Measurements from ENCODE around the gene MCTP2. TPM values are rescaled to one million over a fixed set of nuclear protein-coding genes. Genes with fewer than 3 reads are reported as not detected.

The MCTP2 gene
- total RNA-seq, 1 experiment from 2014 or later, result 0.15 TPM

GRCh38 chr15:94398001-94398400 is 166.6 kb downstream of the MCTP2 start:
- H3K4me1 ChIP-seq (ENCODE audit: control insufficient read depth, insufficient read depth, low read length), result no peaks in the 10 kb centered on the region
- no peak overlapping the region for H3K4me3 ChIP-seq (ENCODE audit: low read depth in 2 of 2, low read length in 2 of 2)
- H3K9me3 ChIP-seq (ENCODE audit: control insufficient read depth, insufficient read depth, low read depth, low read length), result no peaks in the 10 kb centered on the region
- CTCF ChIA-PET, result no interaction called here
- ATAC-seq (no peak), DNase-seq (ENCODE audit: low read depth, low spot score) (no peak)
- intact Hi-C loops (cut with micrococcal nuclease; ENCODE audit: unreplicated experiment) (no loop called here), in situ Hi-C loops (cut with HindIII; ENCODE audit: low pct_unique_long_range_greater_than_20kb, low sequenced_read_pairs) (no loop called here)
- H3K27ac ChIP-seq (ENCODE audit: low read length), result no peak overlapping the region
- TF ChIP-seq SIN3A (IDR thresholded peaks at IDR 0.05; ENCODE audit: borderline replicate concordance, insufficient read depth, low read depth, low read length), result no peak
- TF ChIP-seq TCF7L2 (IDR thresholded peaks at IDR 0.05; ENCODE audit: low read depth, low read length), result no peak
- no peak for TF ChIP-seq CTCF (IDR thresholded peaks at IDR 0.05)
- no peak for TF ChIP-seq POLR2AphosphoS5 (IDR thresholded peaks at IDR 0.05; ENCODE audit: low read depth, low read length)
- no peak for TF ChIP-seq REST (IDR thresholded peaks at IDR 0.05; ENCODE audit: insufficient read depth in 1 of 2, low read depth in 2 of 2, low read length in 1 of 2)
- POLR2A ChIA-PET, result no interaction called here
- H3K36me3 ChIP-seq (ENCODE audit: control insufficient read depth, insufficient read depth, low read length), result no peaks in the 10 kb centered on the region
- no TSS peak for BruUV-seq (replicated peaks)
- H3K27me3 ChIP-seq (ENCODE audit: control insufficient read depth, insufficient read depth, low read length), result no peaks in the 10 kb centered on the region

- Histone ChIP-seq H3K36me3 (ENCODE audit: control insufficient read depth, insufficient read depth, low read length) (no peaks in the 10 kb centered on the region), H3K4me3 (ENCODE audit: low read depth in 2 of 2, low read length in 2 of 2) (no peak overlapping the region), H3K27ac (ENCODE audit: low read length) (no peak overlapping the region), H3K4me1 (ENCODE audit: control insufficient read depth, insufficient read depth, low read length) (no peaks in the 10 kb centered on the region), H3K9me3 (ENCODE audit: control insufficient read depth, insufficient read depth, low read depth, low read length) (no peaks in the 10 kb centered on the region), H3K27me3 (ENCODE audit: control insufficient read depth, insufficient read depth, low read length) (no peaks in the 10 kb centered on the region)
- CTCF ChIA-PET, result no interaction called here
- no peak for DNase-seq (ENCODE audit: low read depth, low spot score)
- ATAC-seq, result no peak
- BruUV-seq (replicated peaks), result no TSS peak
- intact Hi-C loops (cut with micrococcal nuclease; ENCODE audit: unreplicated experiment), result no loop called here
- in situ Hi-C loops (cut with HindIII; ENCODE audit: low pct_unique_long_range_greater_than_20kb, low sequenced_read_pairs), result no loop called here
- no peak for TF ChIP-seq POLR2AphosphoS5 (IDR thresholded peaks at IDR 0.05; ENCODE audit: low read depth, low read length)
- POLR2A ChIA-PET, result no interaction called here
Observed at GRCh38 chr15:94400526-94401298, 169.4 kb downstream of the MCTP2 start.

- Histone ChIP-seq H3K27ac (ENCODE audit: low read length) (no peak overlapping the region), H3K27me3 (ENCODE audit: control insufficient read depth, insufficient read depth, low read length) (no peaks in the 10 kb centered on the region), H3K9me3 (ENCODE audit: control insufficient read depth, insufficient read depth, low read depth, low read length) (no peaks in the 10 kb centered on the region), H3K4me1 (ENCODE audit: control insufficient read depth, insufficient read depth, low read length) (no peaks in the 10 kb centered on the region), H3K36me3 (ENCODE audit: control insufficient read depth, insufficient read depth, low read length) (no peaks in the 10 kb centered on the region), H3K4me3 (ENCODE audit: low read depth in 2 of 2, low read length in 2 of 2) (no peak overlapping the region)
- TF ChIP-seq POLR2AphosphoS5 (IDR thresholded peaks at IDR 0.05; ENCODE audit: low read depth, low read length) (no peak), TCF7L2 (IDR thresholded peaks at IDR 0.05; ENCODE audit: low read depth, low read length) (no peak), SIN3A (IDR thresholded peaks at IDR 0.05; ENCODE audit: borderline replicate concordance, insufficient read depth, low read depth, low read length) (no peak), CTCF (IDR thresholded peaks at IDR 0.05) (no peak), REST (IDR thresholded peaks at IDR 0.05; ENCODE audit: insufficient read depth in 1 of 2, low read depth in 2 of 2, low read length in 1 of 2) (no peak)
- ChIA-PET CTCF (no interaction called here), POLR2A (no interaction called here)
- in situ Hi-C loops (cut with HindIII; ENCODE audit: low pct_unique_long_range_greater_than_20kb, low sequenced_read_pairs), result no loop called here
- BruUV-seq (replicated peaks), result no TSS peak
- no peak for ATAC-seq
- intact Hi-C loops (cut with micrococcal nuclease; ENCODE audit: unreplicated experiment), result no loop called here
- no peak for DNase-seq (ENCODE audit: low read depth, low spot score)
Observed at GRCh38 chr15:94403331-94403730, 172.0 kb downstream of the MCTP2 start.

Data from Panc1 (cell line).